ENCODE results near the gene RASSF3. TPM values are rescaled to one million over a fixed set of nuclear protein-coding genes. Genes with fewer than 3 reads are reported as not detected.
"Not testable (repeated sequence)": the region's sequence is repeated elsewhere in the genome, so short reads cannot be mapped to it uniquely, and the experiment has no call there.

Gene RASSF3
- total RNA-seq, 1 donor from 2014 or later: 31.8 TPM

DNA sequence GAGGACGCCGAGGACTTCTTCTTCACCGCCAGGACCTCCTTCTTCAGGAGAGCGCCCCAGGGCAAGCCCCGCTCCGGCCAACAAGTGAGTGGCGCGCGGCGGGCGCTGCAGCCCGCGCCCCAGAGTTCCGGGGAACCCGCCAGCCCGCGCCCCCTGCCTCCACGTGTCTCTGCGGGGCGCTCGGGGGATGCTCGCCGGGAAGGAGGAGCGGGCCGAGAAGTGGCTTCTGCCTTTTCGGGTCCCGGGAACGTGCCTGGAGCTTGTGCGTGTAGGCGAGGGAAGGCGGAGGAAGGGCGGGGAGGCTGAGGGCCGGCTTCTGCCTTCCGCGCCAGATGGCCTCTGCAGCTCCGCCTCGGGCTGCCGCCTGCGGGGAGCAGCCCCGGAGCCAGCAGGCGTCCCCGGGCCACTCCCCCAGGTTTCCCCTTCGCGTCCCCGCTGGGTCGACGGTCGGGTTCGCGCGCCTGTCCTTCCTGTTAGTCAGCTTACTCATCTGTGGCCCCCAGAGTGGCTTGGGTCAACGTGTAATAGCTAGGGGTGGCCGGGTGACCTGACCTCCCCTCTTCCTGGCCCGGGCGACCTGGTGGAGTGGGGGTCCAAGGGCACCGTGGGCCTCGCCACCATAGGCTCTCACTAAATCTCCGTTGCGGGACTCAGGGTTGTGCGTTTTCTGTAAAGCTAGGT is 505 bp downstream of the RASSF3 start:
- H3K27ac Mint-ChIP-seq: peak overlapping the region; percentile 73
- H3K36me3 Mint-ChIP-seq: peaks cover 13% of the 10 kb centered on the region
- peak; percentile 76 for DNase-seq (ENCODE audit: extremely low spot score, unreplicated experiment)
- no peak for TF ChIP-seq CTCF (conservative IDR thresholded peaks at IDR 0.05)
- H3K4me3 Mint-ChIP-seq: peak overlapping the region; percentile 94
- peaks cover 20% of the 10 kb centered on the region for H3K4me1 Mint-ChIP-seq (ENCODE audit: unreplicated experiment)
- no peaks in the 10 kb centered on the region for H3K27me3 Mint-ChIP-seq
- H3K9me3 Mint-ChIP-seq: no peaks in the 10 kb centered on the region

GRCh38 chr12:64611341-64612284 is 1.3 kb downstream of the RASSF3 start:
- Mint-ChIP-seq H3K4me1 (ENCODE audit: unreplicated experiment) (peaks cover 28% of the 10 kb centered on the region), H3K9me3 (no peaks in the 10 kb centered on the region), H3K4me3 (peak overlapping the region; percentile 94), H3K36me3 (peaks cover 13% of the 10 kb centered on the region), H3K27ac (peak overlapping the region; percentile 73), H3K27me3 (no peaks in the 10 kb centered on the region)
- DNase-seq (ENCODE audit: extremely low spot score, unreplicated experiment): no peak
- TF ChIP-seq CTCF (conservative IDR thresholded peaks at IDR 0.05): no peak

DNA sequence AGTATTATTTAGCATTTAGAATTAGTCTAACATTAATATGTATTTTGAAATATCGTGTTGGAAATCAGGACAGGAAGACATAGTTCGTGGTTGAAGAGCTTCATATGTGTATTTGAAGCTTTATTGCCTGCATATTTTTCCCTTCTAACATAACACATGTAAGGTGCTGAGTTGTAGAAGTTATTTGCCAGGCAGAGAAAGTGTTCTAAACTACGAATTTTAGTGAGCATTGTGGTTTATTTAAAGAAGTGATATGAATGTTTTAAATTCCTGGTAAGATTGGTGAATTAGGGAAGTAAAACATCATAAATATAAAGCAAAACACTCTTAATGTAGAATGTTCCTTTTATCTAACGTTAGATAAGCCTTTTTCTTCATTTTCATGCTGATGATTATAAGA is 2.5 kb downstream of the RASSF3 start:
- Mint-ChIP-seq H3K27ac (no peak overlapping the region), H3K4me1 (ENCODE audit: unreplicated experiment) (peaks cover 29% of the 10 kb centered on the region), H3K36me3 (peaks cover 13% of the 10 kb centered on the region), H3K27me3 (no peaks in the 10 kb centered on the region), H3K4me3 (peak overlapping the region; percentile 94), H3K9me3 (no peaks in the 10 kb centered on the region)
- no peak for TF ChIP-seq CTCF (conservative IDR thresholded peaks at IDR 0.05)
- DNase-seq (ENCODE audit: extremely low spot score, unreplicated experiment): no peak

DNA sequence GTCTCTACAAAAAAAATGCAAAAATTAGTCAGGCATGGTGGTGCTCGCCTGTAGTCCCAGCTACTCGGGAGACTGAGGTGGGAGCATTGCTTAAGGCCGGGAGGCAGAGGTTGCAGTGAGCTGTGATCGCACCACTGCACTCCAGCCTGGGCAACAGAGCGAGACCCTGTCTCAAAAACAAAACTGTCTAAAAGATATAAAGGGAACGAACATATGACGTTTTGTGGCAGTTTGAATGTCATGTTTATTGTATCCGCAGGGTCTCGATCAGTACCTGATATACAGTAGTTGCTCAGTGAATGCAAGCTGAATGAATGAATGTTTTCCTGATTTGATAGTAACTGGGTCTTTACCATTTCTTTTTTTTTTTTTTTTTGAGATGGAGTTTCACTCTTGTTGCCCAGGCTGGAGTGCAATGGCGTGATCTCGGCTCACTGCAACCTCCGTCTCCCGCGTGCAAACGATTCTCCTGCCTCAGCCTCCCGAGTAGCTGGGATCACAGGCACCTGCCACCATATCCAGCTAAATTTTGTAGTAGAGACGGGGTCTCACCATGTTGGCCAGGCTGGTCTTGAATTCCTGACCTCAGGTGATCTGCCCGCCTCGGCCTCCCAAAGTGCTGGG is 3.6 kb downstream of the RASSF3 start:
- not testable (repeated sequence) for DNase-seq (ENCODE audit: extremely low spot score, unreplicated experiment); H3K4me3 Mint-ChIP-seq; H3K27me3 Mint-ChIP-seq; H3K27ac Mint-ChIP-seq; H3K9me3 Mint-ChIP-seq
- H3K4me1 Mint-ChIP-seq (ENCODE audit: unreplicated experiment): peaks cover 24% of the 10 kb centered on the region
- peaks cover 13% of the 10 kb centered on the region for H3K36me3 Mint-ChIP-seq

- H3K4me1 Mint-ChIP-seq (ENCODE audit: unreplicated experiment): peaks cover 29% of the 10 kb centered on the region
- H3K27ac Mint-ChIP-seq: peak overlapping the region; percentile 25
- H3K4me3 Mint-ChIP-seq: no peak overlapping the region
- H3K9me3 Mint-ChIP-seq: no peaks in the 10 kb centered on the region
- no peak for DNase-seq (ENCODE audit: extremely low spot score, unreplicated experiment)
- TF ChIP-seq CTCF (conservative IDR thresholded peaks at IDR 0.05): no peak
- H3K36me3 Mint-ChIP-seq: peaks cover 13% of the 10 kb centered on the region
- H3K27me3 Mint-ChIP-seq: no peaks in the 10 kb centered on the region
Observed at GRCh38 chr12:64616201-64616600, 5.9 kb downstream of the RASSF3 start.
